AML-193 (cell line): ENCODE results near the gene TCF21.
"Not testable (repeated sequence)": the region's sequence is repeated elsewhere in the genome, so short reads cannot be mapped to it uniquely, and the experiment has no call there.

Experiments used
- DNase-seq, 2 experiments: peaks; one replicate each; lab custom pipeline; 2025; lab: John Stamatoyannopoulos, UW

The TCF21 gene

DNA sequence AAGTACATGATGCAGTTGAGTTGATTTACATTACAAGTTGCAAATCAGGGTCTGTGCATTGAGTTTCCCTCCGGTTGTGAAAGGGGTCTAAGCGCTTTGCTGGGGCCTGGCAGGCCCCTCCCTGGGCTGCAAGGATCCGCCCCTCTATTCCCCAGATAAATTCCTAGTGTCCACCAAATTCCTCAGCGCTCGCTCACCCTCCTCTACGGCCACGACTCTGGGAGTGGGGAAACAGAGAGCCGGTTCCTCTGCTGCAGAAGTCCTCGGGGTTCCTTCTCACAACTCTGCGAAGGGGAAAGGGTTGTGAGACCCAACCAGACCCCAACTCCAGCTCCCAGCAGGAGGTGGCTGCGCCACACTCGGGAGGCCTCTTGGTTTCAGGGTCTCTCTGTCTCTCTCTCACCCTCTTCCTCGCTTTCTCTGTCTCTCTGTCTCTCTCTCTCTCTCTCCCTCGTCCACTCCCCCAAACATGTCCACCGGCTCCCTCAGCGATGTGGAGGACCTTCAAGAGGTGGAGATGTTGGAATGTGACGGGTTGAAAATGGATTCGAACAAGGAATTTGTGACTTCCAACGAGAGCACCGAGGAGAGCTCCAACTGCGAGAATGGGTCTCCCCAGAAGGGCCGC lies at the start of gene TCF21:
Gene TCF21 (plus strand): TSS at position 185 of the 628 bp plus-strand sequence. CDS start 285 bp downstream, at position 470.
- DNase-seq, result no peak

DNA sequence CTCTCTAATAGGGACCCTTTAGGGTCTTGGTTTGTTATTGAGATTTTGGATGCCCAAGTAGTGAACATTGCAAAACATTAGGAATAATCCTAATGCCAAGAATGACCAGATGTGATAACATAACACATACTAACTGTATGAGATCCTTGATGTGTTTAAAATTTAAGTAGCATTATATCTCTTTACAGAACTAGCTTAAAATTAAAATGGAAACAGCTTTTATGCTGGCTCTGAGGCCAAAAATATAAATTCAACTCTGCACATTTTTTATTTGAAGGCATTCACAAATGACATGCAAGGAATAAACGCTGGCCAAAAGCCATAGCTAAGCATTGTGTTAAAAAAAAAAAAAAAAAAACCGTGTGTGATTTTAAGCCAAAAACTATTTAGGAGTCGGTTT lies 47.7 kb upstream of the TCF21 start:
- no peak for DNase-seq

DNA sequence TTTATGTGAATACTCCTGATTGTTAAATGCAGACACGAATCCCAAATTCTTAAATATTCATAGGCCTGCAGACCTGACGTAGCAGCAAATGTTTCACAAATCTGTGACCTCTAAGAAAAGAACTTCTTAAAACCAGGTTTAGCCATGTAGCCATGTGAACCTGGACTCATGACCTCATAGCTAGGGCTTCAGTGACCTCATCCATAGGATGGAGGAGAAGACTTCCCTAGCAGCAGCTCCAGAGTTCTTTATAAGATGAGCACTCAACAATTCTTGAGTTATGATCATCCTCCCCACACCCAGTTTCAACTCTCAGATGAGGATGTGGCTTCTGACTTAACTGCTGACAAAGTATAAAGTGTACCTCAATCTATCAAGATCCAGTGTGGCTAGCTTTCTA lies 45.8 kb upstream of the TCF21 start:
- no peak for DNase-seq

DNA sequence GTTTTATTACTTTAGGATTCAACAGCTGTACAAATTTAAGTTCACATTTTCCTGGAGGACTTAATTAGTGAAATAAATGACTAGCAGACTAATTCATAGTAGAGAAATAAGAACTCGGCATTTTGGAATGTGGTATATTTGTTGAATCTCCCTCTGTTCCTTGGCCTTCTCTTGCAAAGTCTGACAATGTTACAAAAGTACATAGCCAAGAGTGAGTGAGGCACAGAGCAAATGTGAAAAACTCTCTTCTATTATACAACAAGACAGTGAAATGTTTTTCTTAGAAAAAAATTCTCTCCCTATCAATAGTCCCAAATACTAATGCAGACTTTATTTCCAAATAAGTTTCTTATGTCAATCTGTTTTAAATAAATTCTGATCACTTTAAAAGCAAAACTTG lies 44.2 kb upstream of the TCF21 start:
- no peak for DNase-seq

DNA sequence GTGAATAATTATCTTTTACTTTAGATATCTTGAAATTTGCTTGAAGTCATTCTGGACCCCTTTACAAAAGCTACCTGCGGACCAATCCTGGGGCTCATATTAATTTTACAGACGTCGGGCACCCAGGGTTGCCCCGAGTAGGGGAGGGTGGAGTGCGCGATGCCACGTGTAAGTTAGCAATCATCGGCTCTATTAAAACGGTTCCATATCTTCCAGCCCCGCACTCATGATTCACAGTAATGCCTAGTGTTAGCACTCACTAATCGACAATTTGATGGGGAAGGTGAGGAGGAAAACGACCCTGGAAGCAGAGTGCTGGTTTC lies 34.9 kb upstream of the TCF21 start:
- no peak for DNase-seq

DNA sequence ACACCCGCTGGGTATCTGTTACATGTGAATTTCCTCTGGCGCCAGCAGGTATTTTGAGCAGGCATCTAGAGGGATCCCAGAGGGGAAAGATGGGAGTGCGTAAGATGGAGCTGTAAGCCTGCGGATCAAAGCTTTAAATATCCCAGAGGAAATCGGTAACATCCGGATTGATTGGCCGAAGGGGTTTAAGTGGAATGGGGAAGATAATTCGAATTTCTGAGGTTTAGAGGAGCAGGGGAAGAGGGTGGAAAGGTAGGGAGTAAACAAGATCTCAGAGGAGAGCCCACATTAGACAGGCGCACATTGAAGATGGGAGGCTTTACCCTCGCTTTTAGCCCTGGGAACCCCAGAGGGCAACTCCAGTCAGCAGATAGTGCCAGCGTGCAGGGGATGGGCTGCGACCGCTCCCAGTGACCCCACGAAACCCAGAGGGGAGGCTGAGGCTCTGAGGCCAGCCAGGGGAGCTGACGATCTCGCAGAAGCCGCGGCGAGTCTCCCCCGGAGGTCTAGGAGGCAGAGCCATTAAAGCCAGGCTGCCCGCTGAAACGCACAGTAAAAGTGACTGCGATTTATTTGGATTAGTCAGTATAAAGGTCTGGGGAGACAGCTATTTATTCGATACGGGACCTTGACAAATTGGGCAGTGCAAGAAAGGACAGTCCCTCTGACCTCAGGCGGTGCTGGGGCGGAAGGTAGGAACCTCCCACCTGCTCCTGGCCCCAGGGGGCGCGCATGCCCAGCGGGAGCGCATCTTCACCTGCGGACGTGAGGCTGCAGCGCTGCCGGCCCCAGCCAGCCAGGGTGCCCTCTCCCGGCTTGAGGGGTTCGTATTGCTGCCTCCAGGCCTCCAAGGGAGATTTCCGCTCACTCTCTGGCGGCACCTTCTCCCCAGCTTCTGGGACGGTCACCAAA lies 34.3 kb upstream of the TCF21 start:
- DNase-seq, result no peak

DNA sequence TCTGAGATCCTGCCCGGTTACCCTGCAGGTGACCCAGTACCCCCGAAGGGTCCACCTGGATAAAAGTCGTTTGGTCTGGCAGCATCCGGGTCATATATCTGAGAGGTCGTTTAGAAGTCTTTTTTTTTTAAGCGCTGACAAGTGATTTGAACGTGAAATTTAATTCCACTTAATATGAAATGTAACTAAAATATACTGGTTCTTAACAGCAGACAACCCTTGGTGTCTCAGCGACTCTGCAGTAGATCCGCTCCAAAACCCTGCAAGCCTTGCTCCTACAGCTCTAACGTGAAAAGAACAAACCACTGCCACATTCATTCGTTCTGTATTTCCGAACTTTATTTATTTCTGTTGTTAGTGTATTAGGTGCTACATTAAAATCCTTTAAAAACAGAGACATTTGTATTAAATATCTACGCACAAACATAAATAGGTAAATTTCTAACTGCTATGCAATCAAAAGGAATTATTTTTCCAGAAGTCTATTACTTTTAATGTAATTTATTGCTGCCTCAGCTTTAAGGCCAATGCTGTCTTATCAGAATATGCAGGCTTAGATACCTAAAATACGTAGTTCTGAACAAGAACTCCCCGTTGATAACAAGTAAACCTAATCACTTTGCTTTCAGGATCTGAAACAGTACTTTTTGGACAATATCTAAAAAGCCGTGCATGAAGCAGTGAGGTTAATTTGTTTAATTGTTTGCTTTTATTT lies 33.5 kb upstream of the TCF21 start:
- DNase-seq, result no peak

DNA sequence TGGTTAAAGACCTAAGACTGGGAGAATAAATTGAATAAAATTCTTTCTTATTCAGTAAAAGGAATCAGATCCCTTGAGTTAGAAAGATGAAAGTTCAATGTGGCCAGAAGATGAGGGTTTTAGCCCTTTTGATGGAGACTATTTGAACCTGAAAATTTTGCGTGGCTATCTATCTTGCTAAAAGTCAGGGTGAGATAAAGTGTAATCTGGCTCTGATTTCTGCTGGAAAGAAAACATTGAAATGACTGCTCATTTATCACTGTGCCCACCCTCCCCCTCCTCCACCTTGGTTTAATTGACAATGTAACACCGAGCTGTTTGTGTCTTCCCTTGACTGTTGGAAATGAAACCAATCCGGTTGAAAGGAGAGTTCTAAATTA lies 32.9 kb upstream of the TCF21 start:
- no peak for DNase-seq

DNA sequence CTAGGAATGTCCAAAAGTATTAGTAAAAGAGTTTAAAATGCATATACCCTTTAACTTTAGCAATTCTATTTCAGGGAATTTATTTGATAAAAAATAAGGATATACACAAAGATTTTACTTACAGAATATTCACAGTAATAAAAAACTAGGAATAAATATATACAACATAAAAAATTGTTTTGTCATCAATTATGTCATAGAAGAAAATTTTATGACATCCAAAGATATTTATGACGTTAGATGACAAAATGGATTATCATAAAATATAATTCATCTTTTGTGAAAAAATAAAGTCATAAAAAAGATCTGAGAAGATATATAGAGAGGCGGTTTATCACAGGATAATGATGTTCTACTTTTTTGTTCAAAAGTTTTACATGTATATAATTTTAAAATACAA lies 32.0 kb upstream of the TCF21 start:
- no peak for DNase-seq

DNA sequence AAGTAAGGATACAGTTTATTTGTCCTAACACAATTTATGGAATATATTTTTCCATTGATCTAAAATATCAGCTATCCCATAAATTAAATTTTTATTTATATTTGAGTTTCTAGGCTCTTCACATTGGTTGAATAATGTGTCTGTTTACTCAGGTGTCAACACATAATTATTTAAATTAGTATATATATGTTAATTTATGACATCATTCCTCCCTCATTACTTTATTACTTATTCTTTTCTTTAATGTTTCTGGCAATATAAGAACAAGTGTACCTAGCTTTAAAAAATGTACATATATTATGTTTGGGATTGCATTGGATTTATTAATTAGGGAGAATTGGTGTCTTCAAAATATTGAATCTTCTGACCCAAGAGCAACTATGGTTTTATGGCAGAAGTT lies 31.2 kb upstream of the TCF21 start:
- no peak for DNase-seq

DNA sequence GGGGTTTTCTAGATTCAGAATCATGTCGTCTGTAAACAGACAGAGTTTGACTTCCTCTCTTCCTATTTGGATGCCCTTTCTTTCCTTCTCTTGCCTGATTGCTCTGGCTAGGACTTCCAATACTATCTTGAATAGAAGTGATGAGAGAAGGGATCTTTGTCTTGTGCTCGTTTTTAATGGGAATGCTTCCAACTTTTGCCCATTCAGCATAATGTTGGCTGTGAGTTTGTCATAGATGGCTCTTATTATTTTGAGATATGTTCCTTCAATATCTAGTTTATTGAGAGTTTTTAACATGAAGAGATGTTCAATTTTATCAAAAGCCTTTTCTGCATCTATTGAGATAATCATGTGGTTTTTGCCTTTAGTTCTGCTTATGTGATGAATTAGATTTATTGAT lies 27.6 kb upstream of the TCF21 start:
- not testable (repeated sequence) for DNase-seq

DNA sequence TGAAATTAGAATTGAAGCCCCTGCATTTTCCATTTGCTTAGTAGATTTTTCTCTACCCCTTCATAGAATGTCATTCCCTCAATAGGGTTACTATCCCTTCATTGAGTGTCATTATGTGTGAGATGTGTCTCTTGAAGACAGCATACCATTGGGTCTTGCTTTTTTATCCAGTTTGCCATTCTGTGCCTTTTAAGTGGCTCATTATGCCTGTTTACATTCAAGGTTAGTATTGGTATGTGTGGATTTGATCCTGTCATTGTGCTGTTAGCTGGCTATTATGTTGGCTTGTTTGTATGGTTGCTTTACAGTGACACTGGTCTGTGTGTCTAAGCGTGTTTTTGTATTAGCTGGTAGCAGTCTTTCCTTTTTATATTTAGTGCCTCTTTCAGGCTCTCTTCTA lies 25.7 kb upstream of the TCF21 start:
- no peak for DNase-seq

DNA sequence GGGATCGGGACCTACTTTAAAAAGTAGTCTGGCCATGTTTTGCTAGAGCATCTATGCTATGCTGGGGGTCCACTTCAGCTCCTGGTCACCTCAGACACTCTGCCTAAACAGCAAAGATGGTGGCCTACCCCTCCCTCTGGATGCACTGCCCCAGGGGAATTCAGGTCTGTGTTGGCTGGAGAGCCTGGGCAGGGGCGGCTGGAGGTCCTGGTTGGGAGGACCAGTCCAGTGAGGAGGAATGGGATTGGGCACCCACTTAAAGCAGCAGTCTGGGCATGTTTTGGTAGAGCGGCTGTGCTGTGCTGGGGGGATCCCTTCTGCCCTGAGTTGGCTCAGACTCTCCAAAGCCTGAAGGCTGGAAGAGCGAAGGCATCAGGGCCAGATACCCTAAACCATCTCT lies 23.2 kb upstream of the TCF21 start:
- DNase-seq, result no peak

DNA sequence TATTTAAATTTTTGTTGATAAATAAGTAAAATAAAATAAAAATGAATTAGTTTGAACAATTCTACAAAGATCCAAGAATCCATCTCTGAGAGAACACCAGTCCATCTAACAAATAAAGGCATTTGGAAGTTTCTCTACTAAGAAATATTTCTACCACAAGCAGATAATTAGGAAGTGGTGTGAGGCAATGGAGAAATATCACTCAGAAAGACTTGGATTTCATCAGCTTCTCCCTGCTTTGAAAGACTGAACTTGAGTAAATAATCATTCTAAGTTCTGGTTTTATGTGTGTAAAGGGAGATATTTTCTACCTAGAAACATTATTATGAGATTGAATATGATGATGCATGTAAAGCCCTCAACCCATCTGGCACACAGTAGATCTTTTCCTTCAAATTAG lies 17.8 kb upstream of the TCF21 start:
- no peak for DNase-seq

DNA sequence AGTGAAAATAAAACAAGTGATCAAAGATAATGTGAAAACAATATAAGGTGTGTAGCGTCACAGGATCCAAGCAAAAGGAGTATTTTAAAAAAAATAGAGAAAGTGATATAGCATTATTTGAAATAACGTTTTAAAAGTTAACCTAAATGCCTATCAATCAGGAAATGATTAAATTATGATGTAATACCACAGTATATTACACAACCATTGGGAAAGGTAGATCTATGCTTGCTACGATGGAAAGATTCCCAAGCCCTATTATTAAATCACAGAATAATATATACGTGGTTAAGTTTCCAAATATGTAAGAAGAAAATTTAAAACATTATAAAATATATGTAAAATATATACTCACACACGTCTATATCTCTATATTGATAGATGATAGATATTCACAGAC lies 15.4 kb upstream of the TCF21 start:
- no peak for DNase-seq

DNA sequence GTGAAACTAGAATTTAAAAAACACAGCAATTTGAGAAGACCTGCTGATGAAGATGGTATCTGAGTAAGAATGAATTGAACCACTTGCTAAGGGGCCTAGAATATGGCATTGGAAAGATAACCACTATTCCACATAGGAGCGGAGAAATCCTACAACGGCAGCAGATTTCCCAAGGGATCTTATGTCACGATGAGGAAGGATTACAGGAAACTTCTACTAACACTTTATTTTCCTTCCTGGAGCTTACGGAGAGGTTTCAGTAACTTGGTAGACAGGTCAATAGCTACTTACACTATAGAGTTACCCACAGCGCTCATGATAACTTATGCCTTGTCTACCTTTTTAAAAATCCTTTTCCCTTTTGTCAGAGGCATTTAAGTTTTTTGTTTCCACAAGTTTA lies 11.8 kb upstream of the TCF21 start:
- DNase-seq, result no peak

DNA sequence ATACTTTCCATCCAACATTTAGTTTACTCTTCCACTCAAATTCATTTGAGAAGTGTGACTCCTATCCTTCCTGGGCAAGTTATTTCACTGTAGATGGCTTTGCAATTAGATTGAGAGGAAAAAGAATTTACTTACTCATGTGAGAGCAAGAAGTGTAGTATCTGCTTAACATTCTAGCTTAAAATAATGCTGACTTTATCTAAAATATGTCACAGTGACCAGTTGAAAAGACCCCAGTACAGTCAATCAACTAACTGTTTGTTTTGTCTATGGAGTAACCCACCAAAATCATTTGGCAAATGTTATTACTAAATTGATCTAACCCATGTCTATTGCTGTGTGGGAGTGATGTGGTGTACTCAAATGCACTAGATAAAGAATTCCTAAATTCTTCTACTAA lies 8.9 kb upstream of the TCF21 start:
- no peak for DNase-seq

DNA sequence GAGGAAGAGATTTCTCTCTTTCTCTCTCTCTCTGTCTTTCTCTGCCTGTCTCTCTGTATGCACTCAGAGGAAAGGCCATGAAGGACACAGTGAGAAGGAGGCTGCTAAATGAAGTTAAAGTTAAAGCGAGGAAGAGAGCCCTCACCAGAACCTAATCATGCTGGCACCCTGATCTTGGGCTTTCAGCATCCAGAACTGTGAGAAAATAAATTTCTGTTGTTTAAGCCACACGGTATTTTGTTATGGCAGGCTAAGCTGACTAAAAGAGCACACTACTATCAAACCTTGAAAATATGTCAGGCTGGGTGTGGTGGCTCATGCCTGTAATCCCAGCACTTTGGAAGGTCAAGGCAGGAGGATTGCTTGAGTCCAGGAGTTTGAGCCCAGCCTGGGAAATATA lies 8.0 kb upstream of the TCF21 start:
- no peak for DNase-seq

DNA sequence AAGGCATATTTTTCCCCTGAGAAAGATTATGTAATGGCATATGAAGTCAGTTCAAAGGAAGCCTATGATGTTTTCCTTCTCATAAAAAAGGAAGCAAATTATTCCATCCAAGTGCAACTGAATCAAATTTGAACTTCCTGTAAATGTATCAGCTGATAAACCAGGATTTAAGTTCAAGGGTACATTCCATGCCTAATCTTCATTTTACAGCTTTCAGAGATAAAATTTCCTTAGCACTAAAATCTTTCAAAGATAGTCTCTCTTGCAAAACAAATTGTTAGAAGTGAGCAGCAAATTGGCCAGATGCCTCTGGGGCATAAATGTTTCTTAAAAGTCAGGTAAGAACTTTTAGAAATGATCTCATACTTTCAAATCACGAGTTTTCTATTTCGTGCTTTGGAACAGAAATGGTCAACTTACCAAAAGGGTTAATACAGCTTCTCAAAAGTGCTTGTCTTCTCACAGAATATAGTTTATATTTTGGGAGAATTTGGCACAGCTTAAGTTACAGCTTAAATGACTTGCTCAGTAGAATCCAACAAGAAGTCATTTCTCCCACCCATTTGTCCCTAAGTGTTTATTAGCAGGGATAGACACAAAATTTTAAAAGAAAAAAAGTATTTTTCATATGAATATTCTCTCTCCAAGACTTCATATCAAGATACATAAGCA lies 2.7 kb upstream of the TCF21 start:
- DNase-seq, result no peak

DNA sequence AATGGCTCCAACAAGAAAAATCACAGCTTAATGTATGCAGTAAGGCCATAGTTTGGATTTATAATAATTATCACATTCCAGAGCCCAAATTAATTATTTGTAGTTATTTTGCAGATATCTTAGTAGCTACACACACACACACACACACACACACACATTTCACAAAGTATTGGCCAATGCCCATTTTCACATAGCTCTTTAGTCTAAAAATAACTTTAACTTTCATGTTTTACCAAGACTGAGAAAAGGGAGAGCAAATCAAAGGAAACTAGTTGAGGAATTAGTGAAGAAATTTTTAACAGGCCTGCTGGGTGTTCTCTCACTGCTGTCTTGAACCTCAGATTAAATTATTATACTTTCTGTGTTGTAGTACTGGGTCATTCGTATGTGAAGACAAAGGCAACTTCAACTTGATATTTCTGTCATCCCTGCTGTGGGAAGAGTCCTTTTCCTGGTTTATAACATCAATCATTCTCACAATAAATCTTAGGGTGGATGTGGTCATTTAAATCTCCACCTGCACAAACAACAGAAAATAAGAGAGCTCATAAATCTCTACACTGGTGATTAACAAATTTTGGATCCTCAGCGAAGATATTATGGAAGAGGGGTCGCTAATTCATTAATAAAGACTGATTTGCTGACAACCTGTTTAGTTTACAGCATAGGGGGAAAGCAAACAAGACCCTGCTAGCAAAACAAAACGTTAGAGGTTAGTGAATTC lies 1.6 kb upstream of the TCF21 start:
- no peak for DNase-seq

DNA sequence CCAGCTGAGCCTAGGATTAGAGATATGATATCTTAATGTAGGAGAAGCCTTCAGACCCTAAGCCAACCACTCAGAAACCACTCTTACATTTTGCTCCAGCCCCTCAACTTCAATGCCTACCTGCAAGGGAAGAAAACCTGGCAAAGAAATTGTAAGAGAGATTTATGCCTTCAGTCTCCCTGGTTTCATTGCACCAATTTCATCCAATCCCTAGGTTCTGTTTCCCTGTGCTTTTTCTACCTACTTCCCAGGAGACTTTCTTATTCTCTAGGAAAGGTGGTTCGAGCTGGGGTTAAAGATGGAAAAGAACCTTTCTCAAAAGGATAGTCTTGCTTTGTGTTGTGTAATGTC lies 1.1 kb upstream of the TCF21 start:
- DNase-seq, result no peak
